HepG2 (cell line): ENCODE measurements around the gene ZNF106. TPM values are rescaled to one million over a fixed set of nuclear protein-coding genes. Genes with fewer than 3 reads are reported as not detected.

Source experiments
- ATAC-seq: fragments of 200-7000 bp; cut with Tn5 transposase; 3 replicates; pipeline ENCODE4 v1.9.1; 2020; ENCODE audit warnings: mild to moderate bottlenecking, moderate library complexity
- BruUV-seq: library from RNA; stranded (reverse); fragments of 400-500 nt; replicated peaks from 2 replicates; lab custom pipeline; 2021; lab: Mats Ljungman, UMichigan
- CTCF ChIA-PET: fragments of 300-600 bp; formaldehyde crosslinking; extraction: SDS; loops from one replicate; lab custom pipeline; 2021; ENCODE audit warnings: low total read pairs, inconsistent platforms, low intra/inter-chr PET ratio; lab: Yijun Ruan, JAX
- POLR2A ChIA-PET: fragments of 350-600 bp; sonication (Branson Sonifier 250); formaldehyde crosslinking; loops from one replicate; lab custom pipeline; 2020; ENCODE audit warnings: antibody characterized with exemption, inconsistent platforms; lab: Yijun Ruan, JAX
- DNase-seq: peaks from one replicate; pipeline ENCODE4 v3.0.0-alpha.2; 2015; ENCODE audit warnings: low spot score
- FAIRE-seq: peaks from 3 replicates; lab custom pipeline; 2011; peaks lifted over from hg19 to GRCh38; lab: Jason Lieb, UNC
- H2AFZ ChIP-seq: one replicate; pipeline ENCODE4 v1.6.1; 2011; ENCODE audit warnings: low read length, inconsistent platforms
- H3K27ac ChIP-seq: fragments of 300-600 bp; 3 replicates; pipeline ENCODE4 v1.8.0; 2011; ENCODE audit warnings: mixed run types, mild to moderate bottlenecking, mixed read lengths, low read length, inconsistent platforms; ENCODE audit not compliant: insufficient read depth; ENCODE audit errors: extremely low read length
- H3K27me3 ChIP-seq, 2 experiments: fragments of 200-600 bp in 1 of 2; 2 replicates in 1 of 2; 3 replicates in 1 of 2; pipeline versions ENCODE4 v1.6.0 to v1.8.0; 2011; ENCODE audit warnings: low read length in 2 of 2, mild to moderate bottlenecking in 2 of 2, moderate library complexity in 2 of 2, inconsistent platforms in 1 of 2; ENCODE audit not compliant: insufficient read depth in 2 of 2, control insufficient read depth in 1 of 2
- H3K36me3 ChIP-seq, 2 experiments: fragments of 200-600 bp in 1 of 2; replicated peaks in 1 of 2; 2 replicates in 1 of 2; 3 replicates in 1 of 2; pipeline versions ENCODE4 v1.5.1 to v1.8.0; 2011; ENCODE audit warnings: low read length in 2 of 2, inconsistent platforms in 1 of 2; ENCODE audit not compliant: insufficient read depth in 2 of 2, control insufficient read depth in 1 of 2
- H3K4me1 ChIP-seq: 2 replicates; pipeline ENCODE4 v1.5.1; 2012; ENCODE audit warnings: low read length, inconsistent platforms; ENCODE audit not compliant: insufficient read depth
- H3K4me2 ChIP-seq: 2 replicates; pipeline ENCODE4 v1.6.0; 2011; ENCODE audit warnings: low read depth, low read length, inconsistent platforms
- H3K4me3 ChIP-seq, 3 experiments: fragments of 200-600 bp in 1 of 3; sonication (generic), shearing (Covaris generic) in 1 of 3; replicated peaks in 1 of 3; 2 replicates each; pipeline ENCODE4 v1.5.1; 2011 to 2016; ENCODE audit warnings: low read length in 3 of 3, inconsistent platforms in 2 of 3, low read depth in 2 of 3, mild to moderate bottlenecking in 2 of 3, control low read depth in 1 of 3, mixed read lengths in 1 of 3; ENCODE audit not compliant: insufficient read depth in 1 of 3
- H3K79me2 ChIP-seq: one replicate; pipeline ENCODE4 v1.6.1; 2011; ENCODE audit warnings: low read length, inconsistent platforms; ENCODE audit not compliant: insufficient read depth
- H3K9ac ChIP-seq: 2 replicates; pipeline ENCODE4 v1.6.0; 2011; ENCODE audit warnings: mild to moderate bottlenecking, low read depth, low read length, inconsistent platforms; ENCODE audit not compliant: insufficient read depth
- H3K9me3 ChIP-seq: 2 replicates; pipeline ENCODE4 v1.5.1; 2012; ENCODE audit warnings: mild to moderate bottlenecking, low read length
- H4K20me1 ChIP-seq: 2 replicates; pipeline ENCODE4 v1.6.0; 2011; ENCODE audit warnings: inconsistent platforms, mild to moderate bottlenecking, low read length, moderate library complexity; ENCODE audit not compliant: insufficient read depth
- HIVEP1 ChIP-seq: sonication (generic); formaldehyde crosslinking; IDR thresholded peaks from 2 replicates; pipeline ENCODE4 v1.4.0; 2020; ENCODE audit warnings: mild to moderate bottlenecking, missing genetic modification reagents
- NFKBIZ ChIP-seq: IDR thresholded peaks from 2 replicates; pipeline ENCODE4 v1.6.1; 2018; ENCODE audit warnings: missing genetic modification reagents, missing compliant biosample characterization
- THRA ChIP-seq: sonication (generic); formaldehyde crosslinking; IDR thresholded peaks from 2 replicates; pipeline ENCODE4 v1.4.0; 2020; ENCODE audit warnings: missing genetic modification reagents, borderline replicate concordance
- TOE1 ChIP-seq: sonication (generic); formaldehyde crosslinking; IDR thresholded peaks from 2 replicates; pipeline ENCODE4 v1.4.0; 2020; ENCODE audit warnings: mild to moderate bottlenecking, missing genetic modification reagents
- ZNF44 ChIP-seq: sonication (generic); formaldehyde crosslinking; IDR thresholded peaks from 2 replicates; pipeline ENCODE4 v1.5.1; 2020; ENCODE audit warnings: mild to moderate bottlenecking, missing genetic modification reagents
- ZNF605 ChIP-seq: sonication (generic); formaldehyde crosslinking; IDR thresholded peaks from 2 replicates; pipeline ENCODE4 v1.8.0; 2022; ENCODE audit warnings: mild to moderate bottlenecking, missing genetic modification reagents
- ZNF609 ChIP-seq: sonication (generic); formaldehyde crosslinking; IDR thresholded peaks from 2 replicates; pipeline ENCODE4 v1.4.0; 2020; ENCODE audit warnings: mild to moderate bottlenecking, missing genetic modification reagents, borderline replicate concordance
- WGBS: methylation state at CpG from one replicate; pipeline ENCODE4 v1.1.6; 2017; ENCODE audit warnings: low lambda C conversion rate; 5-methylcytosine and 5-hydroxymethylcytosine counted together
- in situ Hi-C: cut with HindIII; loops from 2 replicates; pipeline ENCODE4 v1.10.0; 2017; ENCODE audit warnings: low pct_unique_long_range_greater_than_20kb; ENCODE audit not compliant: extremely low pct_ligation_motif_present
- intact Hi-C: fragments of 100-400 bp; cut with micrococcal nuclease; formaldehyde crosslinking; loops from one replicate; pipeline ENCODE4 v1.10.0; 2022; ENCODE audit not compliant: unreplicated experiment
- polyA plus RNA-seq, 8 experiments: library from polyadenylated mRNA; depleted of rRNA in 3 of 8; stranded (reverse) in 7 of 8; unstranded in 1 of 8; fragments of >200 nt; fragmentation: Illumina TruSeq in 4 of 8; extraction: Trizol in 4 of 8; gene quantifications; 2 replicates each; pipeline versions ENCODE4 v1.2.1 to v1.2.3, GENCODE V29; 2011 to 2016; ENCODE audit warnings: low read depth in 4 of 8, missing spikeins in 1 of 8, mixed read lengths in 1 of 8; ENCODE audit not compliant: insufficient read depth in 1 of 8
- total RNA-seq, 5 experiments: library from RNA; depleted of rRNA; stranded (reverse); fragments of >200 nt; fragmentation: Illumina TruSeq; extraction: Trizol; gene quantifications; 2 replicates each; pipeline ENCODE4 v1.2.3, GENCODE V29; 2016; ENCODE audit warnings: low read depth in 1 of 5
- TF ChIP-seq, protein P1 (sequence below): fragments of 450-650 bp; IDR thresholded peaks from 2 replicates; pipeline ENCODE4 v1.6.1; 2017; ENCODE audit warnings: mild to moderate bottlenecking

Gene ZNF106
- total and polyA plus RNA-seq, 2 of the 13 experiments (the other 11 are each of a cell fraction or from before 2014, with no cell fraction given), result 12.5 to 35.1 TPM

DNA sequence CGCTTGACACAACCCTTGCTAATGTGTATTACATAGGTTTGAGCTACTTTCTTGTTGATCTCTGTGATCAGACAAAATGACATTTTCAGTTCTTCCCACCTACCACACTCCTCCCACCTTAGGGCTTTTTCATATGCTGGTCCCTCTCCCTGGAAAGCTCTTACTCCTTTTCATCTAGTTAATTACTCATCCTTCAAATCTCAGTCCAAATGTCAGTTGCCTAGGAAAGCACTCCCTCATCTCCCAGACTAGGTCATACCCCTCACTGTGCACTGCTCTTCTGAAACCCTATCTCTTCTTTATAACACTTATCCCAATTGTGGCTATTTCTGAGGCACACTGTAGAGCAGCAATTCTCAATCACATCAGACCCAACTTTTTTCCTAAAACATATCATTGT lies 7.3 kb downstream of the ZNF106 start:
- in situ Hi-C loops, result no loop called here
- Histone ChIP-seq H3K27me3 (no peaks in the 10 kb centered on the region), H3K27ac (no peak overlapping the region), H3K9me3 (no peaks in the 10 kb centered on the region), H3K4me1 (peaks cover 31% of the 10 kb centered on the region), H3K4me2 (no peak overlapping the region), H3K4me3 (no peak overlapping the region), H3K36me3 (no peaks in the 10 kb centered on the region), H3K79me2 (peaks cover 27% of the 10 kb centered on the region), H2AFZ (no peak overlapping the region), H3K9ac (no peak overlapping the region), H4K20me1 (no peaks in the 10 kb centered on the region)
- intact Hi-C loops, result no loop called here
- ATAC-seq (no peak), FAIRE-seq (no peak), DNase-seq (no peak)
- TF ChIP-seq, protein P1, sequence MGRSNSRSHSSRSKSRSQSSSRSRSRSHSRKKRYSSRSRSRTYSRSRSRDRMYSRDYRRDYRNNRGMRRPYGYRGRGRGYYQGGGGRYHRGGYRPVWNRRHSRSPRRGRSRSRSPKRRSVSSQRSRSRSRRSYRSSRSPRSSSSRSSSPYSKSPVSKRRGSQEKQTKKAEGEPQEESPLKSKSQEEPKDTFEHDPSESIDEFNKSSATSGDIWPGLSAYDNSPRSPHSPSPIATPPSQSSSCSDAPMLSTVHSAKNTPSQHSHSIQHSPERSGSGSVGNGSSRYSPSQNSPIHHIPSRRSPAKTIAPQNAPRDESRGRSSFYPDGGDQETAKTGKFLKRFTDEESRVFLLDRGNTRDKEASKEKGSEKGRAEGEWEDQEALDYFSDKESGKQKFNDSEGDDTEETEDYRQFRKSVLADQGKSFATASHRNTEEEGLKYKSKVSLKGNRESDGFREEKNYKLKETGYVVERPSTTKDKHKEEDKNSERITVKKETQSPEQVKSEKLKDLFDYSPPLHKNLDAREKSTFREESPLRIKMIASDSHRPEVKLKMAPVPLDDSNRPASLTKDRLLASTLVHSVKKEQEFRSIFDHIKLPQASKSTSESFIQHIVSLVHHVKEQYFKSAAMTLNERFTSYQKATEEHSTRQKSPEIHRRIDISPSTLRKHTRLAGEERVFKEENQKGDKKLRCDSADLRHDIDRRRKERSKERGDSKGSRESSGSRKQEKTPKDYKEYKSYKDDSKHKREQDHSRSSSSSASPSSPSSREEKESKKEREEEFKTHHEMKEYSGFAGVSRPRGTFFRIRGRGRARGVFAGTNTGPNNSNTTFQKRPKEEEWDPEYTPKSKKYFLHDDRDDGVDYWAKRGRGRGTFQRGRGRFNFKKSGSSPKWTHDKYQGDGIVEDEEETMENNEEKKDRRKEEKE, result no peak
- TF ChIP-seq TOE1 (no peak), HIVEP1 (no peak), ZNF609 (CRISPR knock-in tag) (no peak), THRA (CRISPR knock-in tag) (no peak), ZNF44 (CRISPR knock-in tag) (no peak), NFKBIZ (no peak), ZNF605 (CRISPR knock-in tag) (no peak)
- POLR2A ChIA-PET, result no interaction called here
- WGBS, result 97% methylated on average over 1 of the region's 1 CpG
- CTCF ChIA-PET, result no interaction called here
- no TSS peak for BruUV-seq
